ENCODE measurements around the gene C1orf105.

Gene C1orf105

DNA sequence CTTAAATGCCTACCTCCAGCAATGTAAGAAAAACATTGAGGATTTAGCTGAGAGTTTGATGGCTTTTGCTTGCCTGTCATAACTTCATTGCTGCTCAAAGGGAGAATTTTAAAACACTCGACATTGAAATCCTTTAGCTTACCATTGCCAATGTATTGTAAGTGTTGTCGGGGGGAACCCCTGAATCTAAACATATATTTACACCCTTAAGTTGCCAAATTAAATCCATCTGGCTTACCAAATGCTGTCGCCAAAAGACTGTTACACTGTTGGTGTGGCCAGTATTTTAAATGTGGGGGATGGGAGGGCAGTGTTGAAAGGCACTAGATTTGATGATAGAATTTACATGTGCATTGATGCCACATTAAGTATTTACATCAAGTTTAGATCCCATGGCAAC, 24.9 kb upstream of the C1orf105 start:
- H3K4me3 ChIP-seq (ENCODE audit: low read depth, low read length), result no peak overlapping the region
- TF ChIP-seq, protein P1, sequence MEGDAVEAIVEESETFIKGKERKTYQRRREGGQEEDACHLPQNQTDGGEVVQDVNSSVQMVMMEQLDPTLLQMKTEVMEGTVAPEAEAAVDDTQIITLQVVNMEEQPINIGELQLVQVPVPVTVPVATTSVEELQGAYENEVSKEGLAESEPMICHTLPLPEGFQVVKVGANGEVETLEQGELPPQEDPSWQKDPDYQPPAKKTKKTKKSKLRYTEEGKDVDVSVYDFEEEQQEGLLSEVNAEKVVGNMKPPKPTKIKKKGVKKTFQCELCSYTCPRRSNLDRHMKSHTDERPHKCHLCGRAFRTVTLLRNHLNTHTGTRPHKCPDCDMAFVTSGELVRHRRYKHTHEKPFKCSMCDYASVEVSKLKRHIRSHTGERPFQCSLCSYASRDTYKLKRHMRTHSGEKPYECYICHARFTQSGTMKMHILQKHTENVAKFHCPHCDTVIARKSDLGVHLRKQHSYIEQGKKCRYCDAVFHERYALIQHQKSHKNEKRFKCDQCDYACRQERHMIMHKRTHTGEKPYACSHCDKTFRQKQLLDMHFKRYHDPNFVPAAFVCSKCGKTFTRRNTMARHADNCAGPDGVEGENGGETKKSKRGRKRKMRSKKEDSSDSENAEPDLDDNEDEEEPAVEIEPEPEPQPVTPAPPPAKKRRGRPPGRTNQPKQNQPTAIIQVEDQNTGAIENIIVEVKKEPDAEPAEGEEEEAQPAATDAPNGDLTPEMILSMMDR (IDR thresholded peaks at IDR 0.05; ENCODE audit: low read depth, low read length), result no peak

DNA sequence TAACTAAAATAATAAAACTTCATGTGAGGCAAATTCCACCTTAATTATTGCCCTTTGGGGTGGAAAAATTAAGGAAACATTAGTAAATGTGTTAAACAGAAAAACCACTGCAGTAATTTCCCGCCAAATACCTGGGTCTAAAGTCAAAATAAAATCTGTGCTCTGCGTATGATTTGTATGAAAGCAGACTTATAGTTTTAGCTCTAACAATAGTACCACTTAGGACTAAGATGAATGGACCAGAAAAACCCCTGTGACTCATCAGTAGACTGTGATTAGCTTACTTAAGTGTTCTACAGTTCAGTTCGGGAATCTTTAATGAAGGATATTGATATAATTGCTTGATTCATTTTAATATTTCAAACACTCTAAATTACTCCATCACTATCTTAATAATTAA, 23.3 kb upstream of the C1orf105 start:
- TF ChIP-seq, protein P1 (IDR thresholded peaks at IDR 0.05; ENCODE audit: low read depth, low read length), result no peak
- no peak overlapping the region for H3K4me3 ChIP-seq (ENCODE audit: low read depth, low read length)

DNA sequence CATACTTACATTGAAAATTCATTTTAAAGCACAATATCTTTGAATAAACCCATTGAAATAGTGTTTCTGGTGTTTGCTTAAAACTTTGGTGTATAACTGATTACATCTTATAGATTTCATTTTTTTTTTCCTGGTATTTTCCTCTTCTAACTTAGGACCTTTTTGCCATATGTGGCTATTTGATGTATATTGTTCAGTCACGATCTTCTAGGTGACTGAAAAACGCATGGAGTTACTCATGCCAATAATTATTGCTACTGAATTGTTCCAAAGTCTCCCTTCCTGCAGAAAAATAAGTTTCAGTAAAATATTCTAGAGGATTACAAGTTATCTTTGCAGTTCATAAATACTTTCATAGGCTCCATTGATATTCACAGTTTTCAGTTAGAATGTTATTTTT, 22.9 kb upstream of the C1orf105 start:
- TF ChIP-seq, protein P1 (IDR thresholded peaks at IDR 0.05; ENCODE audit: low read depth, low read length), result no peak
- H3K4me3 ChIP-seq (ENCODE audit: low read depth, low read length), result no peak overlapping the region

DNA sequence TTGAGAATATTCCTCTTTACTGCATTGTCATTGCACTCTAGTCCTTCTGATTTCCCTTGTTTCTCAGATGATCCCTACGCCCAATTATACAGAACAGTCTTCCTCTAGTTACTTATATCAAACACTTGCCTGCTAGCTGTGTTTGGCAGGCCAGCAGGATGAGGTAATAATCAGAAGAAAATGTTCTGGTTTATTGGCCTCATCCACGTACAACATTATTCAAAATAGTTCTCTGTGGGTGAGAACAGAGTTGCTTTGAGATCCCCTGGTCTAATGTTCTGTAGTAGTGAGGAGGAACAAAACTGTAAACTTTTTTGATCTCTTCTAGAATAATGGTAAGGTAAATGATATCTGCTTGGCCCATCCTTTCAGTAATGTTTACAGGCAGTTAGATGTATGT, 22.3 kb upstream of the C1orf105 start:
- TF ChIP-seq, protein P1 (IDR thresholded peaks at IDR 0.05; ENCODE audit: low read depth, low read length), result no peak

DNA sequence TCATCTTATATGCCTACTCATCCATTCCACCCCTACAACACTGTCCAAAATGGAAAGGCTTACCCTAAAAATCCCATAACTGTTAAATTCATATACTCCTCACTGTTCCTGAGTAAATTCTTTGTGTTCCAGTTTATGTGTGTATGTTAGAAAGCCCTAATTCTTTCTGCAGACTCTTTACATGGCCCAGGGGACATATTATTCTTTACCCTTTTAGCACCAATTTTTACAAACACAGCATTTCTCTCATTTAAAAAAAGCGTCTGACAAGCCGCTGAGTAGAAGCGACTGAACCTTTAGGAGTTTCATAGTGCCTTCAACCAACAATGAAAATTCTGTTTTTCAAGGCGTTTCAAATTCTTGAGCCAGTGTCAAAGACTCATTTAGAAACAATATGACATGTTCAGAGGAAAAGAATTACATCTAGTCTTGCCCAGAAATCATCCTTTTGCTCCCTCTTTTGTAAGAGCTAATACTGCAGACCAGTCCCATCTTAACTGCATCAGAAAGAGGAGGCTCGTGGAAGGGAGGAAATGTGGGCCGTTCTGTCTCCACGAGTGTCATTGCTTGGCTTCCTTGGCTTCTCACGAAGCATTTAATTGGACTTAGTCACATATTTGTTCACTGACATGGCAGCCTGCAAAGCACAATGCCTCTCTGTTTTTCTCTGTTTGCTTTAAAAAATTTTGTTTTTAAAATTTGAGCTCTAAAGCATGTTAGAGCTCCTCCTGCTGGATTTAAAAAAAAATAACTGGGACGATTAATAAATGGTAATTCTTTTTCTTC, 21.3 kb upstream of the C1orf105 start:
- TF ChIP-seq, protein P1 (IDR thresholded peaks at IDR 0.05; ENCODE audit: low read depth, low read length), result peak; percentile 27; the same call in 1 of the 2 replicates

More for the DNA sequence above, 22.3 kb upstream of the C1orf105 start:
- no peak overlapping the region for H3K4me3 ChIP-seq (ENCODE audit: low read depth, low read length)

DNA sequence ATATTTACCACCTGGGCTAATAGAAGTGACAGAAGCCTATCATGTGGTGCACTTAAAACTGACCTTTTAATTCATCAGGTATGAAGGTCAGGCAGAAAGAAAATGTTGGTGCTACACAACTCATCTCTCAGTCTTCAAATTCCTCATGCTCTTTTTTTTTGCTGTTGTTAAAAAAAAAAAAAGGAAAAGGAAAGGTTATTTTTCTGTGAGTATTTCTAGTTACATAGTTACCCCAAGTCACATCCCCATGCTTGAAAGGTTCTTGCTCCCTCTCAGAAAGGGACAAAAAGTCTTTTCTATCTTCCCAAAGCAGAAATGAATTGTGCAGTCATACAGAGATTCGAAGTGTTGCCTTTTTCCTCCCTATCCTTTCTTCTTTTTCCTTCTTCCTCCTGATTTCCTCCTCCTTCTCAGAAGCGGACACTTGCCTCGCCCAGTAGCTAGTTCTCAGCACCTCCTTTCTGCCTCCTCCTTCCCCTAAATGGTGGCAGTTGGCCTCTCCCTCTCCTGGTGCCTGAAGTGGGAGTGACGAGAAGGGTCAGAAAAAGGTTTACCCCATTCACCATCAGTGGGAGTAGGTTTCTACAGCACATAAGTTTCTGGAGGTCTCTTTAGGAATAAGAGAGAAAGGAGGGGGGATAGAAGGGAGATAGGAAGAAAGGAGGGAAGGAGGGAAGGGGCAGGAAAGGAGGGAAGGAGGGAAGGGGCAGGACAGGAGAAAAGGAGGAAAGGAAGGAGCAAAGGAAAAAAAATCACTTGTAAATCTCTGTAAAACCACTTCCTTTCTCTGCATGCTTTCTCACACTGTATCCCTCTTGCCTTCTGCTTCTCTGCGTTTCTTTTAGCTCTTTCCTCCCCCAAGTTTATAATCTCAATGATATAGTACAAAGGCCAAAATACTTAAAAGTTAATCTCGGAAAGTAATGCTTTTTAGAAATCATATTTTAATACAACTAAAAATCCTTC, 20.4 kb upstream of the C1orf105 start:
- H3K4me3 ChIP-seq (ENCODE audit: low read depth, low read length), result no peak overlapping the region
- TF ChIP-seq, protein P1 (IDR thresholded peaks at IDR 0.05; ENCODE audit: low read depth, low read length), result no peak

More for the DNA sequence above, 21.3 kb upstream of the C1orf105 start:
- no peak overlapping the region for H3K4me3 ChIP-seq (ENCODE audit: low read depth, low read length)
